Measurements from ENCODE around the gene SUSD3.
A peak's percentile ranks its signal among the peaks of the same experiment; 100 is the strongest.
"Not testable (repeated sequence)": the region's sequence is repeated elsewhere in the genome, so short reads cannot be mapped to it uniquely, and the experiment has no call there.

The SUSD3 gene

GRCh38 chr9:93108291-93109041 is 50.0 kb downstream of the SUSD3 start:
- FAIRE-seq (no peak), DNase-seq (ENCODE audit: insufficient read length, low spot score) (no peak)

DNA sequence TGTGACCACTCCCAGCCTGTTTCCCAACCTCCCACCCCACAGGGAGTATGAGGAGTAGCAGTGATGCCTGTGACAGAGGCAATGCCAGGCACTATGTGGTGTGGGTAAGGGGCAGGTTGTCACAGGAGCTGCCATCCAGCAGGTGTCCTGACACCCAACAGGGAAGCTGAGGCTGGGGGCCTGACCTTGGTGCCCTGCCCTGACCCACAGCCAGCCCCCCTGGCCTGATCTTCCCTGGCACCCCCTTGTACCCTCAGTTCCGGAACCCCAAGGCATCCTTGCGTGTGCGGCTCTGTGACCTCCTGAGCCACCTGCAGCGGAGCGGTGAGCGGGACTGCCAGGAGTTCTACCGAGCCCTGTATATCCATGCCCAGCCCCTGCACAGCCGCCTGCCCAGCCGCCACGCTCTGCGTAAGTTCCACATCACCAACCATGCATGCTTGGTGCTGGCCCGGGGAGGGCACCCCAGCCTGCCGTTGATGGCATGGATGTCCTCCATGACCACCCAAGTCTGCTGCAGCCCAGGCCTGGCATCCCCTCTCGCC is 51.9 kb downstream of the SUSD3 start:
- DNase-seq (ENCODE audit: insufficient read length, low spot score) (no peak), FAIRE-seq (no peak)

DNA sequence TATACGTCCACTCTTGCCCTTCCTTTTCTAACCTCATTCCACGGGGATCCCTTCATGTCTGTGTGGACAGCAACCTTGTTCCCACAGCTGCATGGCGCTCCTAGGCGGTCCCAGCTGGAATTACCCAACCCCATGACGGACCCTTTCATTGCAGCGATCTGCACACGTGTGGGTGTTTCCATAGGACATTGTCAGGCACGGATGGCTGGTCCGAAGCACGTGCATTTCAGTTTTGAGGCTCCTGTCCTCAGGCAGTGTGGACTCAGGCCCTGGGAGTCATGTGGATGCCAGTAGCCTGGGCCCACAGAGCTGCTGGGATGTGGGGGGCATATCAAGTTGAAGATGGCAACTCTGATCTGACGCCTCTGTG is 52.5 kb downstream of the SUSD3 start:
- FAIRE-seq (no peak), DNase-seq (ENCODE audit: insufficient read length, low spot score) (no peak)

DNA sequence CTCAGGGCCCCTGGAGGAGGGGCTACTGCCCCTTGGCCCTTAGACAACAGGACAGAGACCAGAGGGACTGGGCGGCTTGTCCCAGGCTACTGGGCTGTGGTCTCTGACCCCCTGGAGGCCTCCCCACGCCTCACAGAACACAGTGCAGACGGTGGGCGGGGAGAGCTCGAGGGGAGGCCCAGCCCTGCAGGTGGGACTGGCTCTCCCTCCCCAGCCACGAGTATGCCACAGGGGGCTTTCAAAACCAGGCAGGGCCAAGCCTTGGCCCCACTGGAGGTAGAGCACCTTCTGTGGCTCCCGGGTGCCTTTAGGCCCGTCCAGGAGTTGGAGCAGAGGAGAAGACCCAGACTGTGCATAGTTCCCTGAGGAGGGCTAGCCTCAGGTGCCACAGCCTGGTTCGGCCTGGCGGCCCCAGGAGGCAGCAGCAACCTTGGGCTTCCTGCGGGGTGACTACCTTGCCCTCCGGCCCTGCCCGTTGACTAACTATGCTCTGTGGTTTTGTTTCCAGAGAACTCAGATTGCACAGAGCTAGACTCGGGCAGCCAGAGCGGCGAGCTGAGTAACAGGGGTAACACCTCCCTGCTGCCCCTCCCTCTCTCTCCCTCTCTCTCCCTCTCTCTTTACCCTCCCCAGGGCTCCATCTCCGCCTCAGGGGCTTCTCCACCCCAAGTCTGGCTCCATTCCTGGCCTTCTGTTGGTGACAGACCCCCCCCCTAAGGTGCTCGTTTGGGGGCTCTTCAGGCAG is 53.0 kb downstream of the SUSD3 start:
- no peak for FAIRE-seq
- no peak for DNase-seq (ENCODE audit: insufficient read length, low spot score)

DNA sequence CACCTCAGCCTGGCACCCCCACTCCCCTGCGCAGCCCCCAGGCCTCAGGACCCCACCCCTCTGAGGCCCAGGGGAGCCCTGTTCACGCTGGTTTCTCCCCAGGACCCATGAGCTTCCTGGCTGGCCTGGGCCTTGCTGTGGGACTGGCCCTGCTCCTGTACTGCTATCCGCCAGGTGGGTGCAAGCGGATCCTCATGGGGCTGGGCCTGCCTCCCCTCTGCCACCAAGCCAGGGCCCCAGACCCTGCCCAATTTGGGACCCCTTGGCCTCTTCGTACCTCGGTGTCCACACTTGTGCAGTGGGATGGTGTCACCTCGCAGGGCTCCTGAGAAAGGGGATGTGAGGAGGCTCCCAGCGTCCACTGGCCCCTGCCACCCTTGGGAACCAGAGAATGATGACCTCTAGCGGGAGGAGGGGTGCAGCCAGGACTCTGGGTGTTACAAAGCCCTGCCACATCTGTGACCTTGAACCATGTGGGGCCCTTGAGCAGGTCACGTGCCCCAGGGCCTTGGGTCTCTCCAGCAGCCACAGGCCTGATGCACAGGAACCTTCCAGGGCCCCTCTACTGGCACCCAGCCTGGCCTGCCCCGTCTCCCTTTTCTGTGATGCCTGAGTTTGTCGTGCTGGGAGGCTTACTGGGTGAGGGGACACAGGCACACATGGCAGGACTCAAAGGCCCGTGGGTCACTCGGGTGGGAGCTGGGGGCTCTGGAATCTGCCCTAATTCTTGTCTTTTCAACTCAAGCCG is 53.8 kb downstream of the SUSD3 start:
- DNase-seq (ENCODE audit: insufficient read length, low spot score) (no peak), FAIRE-seq (no peak)

DNA sequence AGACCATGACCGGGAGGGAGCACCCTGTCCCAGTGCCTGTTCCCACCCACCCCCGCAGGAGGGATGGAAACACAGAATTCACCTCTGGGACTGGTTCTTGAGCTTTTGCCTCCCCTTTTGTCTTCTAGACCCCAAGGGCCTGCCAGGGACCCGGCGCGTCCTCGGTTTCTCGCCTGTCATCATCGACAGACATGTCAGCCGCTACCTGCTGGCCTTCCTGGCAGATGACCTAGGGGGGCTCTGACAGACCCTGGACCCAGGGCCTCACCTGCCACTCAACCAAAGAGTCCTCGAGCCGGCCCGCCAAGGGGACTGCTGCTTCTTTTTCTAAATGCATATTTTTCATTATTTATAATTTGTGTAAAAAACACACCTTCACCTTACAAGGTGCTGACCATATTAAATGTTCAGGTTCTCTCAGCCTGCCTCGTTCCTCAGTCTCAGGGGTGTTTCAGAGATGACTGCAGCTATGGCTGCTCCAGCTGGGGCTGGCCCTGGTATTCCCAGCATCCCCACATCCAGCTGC is 54.4 kb downstream of the SUSD3 start:
- FAIRE-seq = no peak
- no peak for DNase-seq (ENCODE audit: insufficient read length, low spot score)

DNA sequence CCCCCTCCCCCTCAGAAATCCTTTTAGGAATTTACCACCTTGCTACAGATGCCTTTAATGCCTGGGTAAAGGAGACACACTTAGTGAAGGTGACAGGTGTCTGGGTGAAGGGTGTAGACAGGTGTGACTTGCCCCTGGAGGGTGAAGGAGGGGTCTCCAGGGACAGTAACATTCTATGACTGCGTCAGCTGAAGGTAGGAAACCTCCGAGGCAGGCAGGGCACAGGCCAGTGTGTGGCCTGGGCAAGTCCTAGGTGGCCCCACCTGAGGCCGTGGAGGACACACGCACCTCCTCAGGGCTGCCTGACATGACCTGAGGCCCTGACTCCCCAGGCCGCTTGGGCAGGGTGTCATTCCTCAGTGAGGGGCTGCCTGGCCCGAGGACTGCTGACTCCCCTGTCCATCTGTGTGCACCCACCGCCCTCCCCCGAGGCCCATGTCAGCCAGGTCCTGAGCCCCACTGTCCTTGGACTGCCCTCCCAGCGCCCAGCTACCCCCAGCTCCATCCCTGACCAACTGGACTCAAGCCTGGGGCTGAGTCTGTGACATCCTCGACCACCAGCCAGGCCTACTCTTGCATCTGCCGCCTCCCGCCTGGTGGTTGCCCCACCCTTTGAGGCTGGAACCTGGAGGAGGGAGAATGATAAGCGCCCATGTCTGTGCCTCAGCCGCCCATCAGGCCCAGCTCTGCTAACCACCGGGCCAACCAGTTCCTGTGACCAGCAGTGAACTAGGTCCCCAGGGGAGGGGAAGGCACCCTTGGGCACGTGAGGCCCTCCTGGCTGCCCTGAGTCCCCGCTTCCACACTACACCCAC is 55.9 kb downstream of the SUSD3 start:
- no peak for DNase-seq (ENCODE audit: insufficient read length, low spot score)
- no peak for FAIRE-seq

DNA sequence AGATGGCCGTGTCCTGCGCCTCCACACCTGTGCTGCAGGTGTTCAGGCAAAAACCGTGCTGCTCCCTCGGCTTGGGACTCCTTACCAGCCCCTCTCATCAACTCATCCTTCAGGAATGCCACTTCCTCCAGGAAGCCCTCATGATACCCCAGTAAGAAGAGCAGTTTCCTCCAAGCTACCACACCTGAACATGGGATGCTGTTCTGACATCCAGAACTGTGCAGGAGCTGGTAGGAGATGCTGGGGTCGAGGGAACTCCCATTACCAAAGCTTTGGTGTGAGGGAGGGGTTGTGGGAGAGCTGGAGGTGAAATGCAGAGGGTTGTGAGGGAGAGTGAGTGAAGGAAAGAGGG is 56.5 kb downstream of the SUSD3 start:
- no peak for FAIRE-seq

DNA sequence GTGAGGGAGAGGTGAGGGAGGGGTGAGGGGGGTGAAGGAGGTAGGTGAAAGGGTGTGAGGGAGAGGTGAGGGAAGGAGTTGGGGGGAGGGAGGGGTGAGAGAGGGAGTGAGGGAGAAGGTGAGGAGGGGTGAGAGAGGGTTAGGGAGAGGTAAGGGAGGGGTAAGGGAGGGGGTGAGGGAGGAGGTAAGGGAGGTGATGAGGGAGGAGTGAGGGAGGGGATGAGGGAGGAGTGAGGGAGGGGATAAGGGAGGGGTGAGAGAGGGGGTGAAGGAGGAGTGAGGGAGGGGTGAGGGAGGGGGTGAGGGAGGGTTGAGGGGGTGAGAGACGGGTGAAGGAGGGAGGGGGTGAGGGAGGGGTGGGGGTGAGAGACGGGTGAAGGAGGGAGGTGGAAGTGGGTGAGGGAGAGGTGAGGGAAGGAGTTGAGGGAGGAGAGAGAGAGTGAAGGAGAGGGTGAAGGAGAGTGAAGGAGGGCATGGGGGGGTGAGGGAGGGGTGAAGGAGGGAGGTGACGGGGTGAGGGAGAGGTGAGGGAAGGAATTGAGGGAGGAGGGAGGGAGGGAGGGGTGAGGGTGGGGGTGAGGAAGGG is 57.1 kb downstream of the SUSD3 start:
- no peak for DNase-seq (ENCODE audit: insufficient read length, low spot score)
- no peak for FAIRE-seq

More for the DNA sequence above, 56.5 kb downstream of the SUSD3 start:
- no peak for DNase-seq (ENCODE audit: insufficient read length, low spot score)

DNA sequence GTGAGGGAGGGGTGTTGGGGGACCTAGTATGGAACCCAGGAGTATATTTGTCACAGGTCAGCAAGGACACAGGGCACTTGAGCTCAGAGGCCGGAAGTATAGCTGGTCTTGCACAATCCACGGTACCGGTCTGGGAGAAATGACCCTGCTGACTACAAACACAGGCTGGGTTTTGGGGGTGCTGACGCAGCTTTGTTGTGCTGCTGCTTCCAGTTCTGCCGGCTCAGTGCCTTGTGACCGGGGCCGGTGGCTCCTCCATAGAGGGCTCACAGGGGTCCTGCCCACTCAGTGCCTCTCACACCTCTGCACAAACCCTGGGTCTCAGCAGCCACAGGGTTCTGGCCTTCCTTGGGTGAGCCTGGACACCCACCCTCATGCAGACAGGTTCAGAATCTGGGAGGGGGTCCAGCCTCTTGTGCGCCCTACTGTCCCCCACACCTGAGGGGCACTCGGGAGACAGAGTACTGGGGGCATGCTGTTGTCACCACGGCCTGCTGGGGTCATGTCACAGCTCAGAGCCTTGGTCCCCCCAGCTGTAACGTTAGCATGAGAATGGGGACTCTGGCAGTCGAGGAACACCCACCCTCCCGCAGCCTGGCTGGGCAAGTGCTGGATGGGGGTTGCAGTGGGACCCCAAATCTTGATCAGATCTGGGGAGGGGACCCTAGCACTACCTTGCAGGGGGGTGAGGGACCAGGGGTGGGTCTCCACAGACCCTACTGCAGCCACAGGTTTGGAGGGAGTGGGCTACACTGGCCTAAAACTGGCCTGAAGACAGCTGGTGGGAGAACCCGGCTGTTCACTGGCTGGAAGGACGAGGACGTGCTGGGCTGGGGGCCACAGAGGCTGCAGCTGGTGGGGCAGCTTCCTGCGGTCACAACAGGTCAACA is 57.8 kb downstream of the SUSD3 start:
- DNase-seq (ENCODE audit: insufficient read length, low spot score) (peak; percentile 48), FAIRE-seq (no peak)

DNA sequence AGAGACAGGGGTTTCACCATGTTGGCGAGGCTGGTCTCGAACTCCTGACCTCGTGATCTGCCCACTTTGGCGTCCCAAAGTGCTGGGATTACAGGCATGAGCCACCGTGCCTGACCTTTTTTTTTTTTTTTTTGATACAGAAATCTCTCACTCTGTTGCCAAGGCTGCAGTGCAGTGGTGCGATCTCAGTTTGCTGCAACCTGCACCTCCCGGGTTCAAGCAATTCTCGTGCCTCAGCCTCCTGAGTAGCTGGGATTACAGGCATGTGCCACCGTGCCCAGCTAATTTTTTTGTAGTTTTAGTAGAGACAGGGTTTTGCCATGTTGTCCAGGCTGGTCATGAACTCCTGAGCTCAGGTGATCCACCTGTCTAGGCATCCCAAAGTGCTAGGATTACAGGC is 59.0 kb downstream of the SUSD3 start:
- FAIRE-seq; DNase-seq (ENCODE audit: insufficient read length, low spot score): not testable (repeated sequence)

GRCh38 chr9:93117924-93118862 is 59.7 kb downstream of the SUSD3 start:
- no peak for FAIRE-seq
- DNase-seq (ENCODE audit: insufficient read length, low spot score) = no peak

DNA sequence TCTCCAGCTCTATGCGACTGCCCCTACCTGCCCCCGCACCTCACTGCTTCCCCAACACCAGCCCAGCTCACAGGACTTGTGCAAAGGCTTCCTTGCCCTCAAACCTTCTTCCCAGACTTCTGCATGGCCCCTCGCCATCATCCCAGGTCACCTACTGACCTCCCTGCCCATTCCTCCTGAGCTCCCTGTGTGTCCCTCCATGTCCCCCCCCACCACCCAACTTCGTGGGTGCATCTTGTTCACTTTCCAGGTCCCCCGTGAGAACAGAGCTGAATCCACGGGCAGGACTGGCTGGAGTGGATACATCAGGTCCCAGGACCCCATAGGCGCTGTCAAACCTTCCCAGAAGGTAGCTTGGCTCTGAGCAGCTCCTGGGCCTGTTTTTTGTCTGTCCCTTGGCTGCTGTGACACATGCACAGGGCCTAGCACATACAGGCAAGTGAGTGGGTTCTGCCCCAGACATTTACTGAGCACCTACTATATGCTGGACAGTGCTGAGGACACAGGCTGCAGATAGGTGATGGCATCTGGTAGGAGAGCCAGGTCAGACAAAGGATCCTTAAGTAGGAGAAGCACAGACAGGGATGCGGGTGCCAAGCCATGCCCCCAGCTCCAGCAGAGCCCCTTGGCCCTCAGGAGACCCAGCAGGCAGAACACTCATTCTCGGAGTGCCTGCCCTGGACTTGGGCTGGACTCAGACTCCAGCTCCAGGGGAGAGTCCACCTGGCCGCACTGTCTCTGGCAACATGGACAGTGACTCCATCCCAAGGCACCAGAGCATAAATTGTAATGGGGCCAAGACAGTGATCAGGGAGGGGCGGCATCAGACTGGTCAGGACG is 60.6 kb downstream of the SUSD3 start:
- FAIRE-seq (no peak), DNase-seq (ENCODE audit: insufficient read length, low spot score) (no peak)

GRCh38 chr9:93119703-93119952 is 61.1 kb downstream of the SUSD3 start:
- no peak for FAIRE-seq

DNA sequence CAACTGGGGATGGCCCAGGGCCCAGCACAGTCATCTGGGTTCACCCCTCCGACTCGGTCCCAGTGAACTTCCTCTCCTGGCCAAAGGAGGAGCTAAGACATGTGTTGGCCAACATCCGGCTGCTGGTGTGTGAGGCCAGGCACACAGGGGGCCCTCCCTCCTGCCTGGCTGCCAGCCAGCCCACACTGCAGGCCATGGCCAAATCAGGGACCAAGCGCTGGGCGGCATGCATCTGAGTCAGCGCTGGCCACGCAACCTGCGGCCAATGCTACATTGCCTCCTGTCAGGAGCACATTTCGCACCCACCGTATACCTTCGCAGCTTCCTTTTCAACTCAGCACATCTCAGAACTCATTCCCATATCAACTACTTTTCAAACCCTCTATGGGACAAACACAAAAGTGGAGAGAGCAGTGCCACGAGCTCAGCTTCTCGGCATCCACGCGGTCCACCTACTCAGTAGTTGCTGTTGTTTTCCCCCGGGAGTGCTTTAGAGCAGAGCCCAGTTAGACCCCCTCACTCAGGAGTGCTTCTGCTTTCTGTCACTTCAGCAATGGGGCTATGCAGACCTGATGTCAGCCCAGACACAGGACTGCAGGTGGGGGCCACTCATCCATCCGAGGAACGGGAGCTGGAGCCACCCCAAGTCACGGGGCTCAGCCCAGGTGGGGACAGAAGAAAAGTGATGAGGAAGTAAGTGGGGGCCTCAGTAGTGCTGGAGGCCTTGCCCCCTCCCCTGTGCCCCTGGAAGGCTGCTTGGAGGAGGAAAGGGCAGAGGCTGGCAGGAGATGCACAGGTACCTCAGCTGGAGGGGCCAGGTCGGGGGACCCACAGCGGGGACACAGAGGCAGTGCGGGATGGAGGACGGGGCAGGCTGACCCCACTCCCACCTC is 61.7 kb downstream of the SUSD3 start:
- FAIRE-seq (peak; percentile 74), DNase-seq (ENCODE audit: insufficient read length, low spot score) (peak; percentile 89)

More at GRCh38 chr9:93119703-93119952, 61.1 kb downstream of the SUSD3 start:
- DNase-seq (ENCODE audit: insufficient read length, low spot score) = no peak

DNA sequence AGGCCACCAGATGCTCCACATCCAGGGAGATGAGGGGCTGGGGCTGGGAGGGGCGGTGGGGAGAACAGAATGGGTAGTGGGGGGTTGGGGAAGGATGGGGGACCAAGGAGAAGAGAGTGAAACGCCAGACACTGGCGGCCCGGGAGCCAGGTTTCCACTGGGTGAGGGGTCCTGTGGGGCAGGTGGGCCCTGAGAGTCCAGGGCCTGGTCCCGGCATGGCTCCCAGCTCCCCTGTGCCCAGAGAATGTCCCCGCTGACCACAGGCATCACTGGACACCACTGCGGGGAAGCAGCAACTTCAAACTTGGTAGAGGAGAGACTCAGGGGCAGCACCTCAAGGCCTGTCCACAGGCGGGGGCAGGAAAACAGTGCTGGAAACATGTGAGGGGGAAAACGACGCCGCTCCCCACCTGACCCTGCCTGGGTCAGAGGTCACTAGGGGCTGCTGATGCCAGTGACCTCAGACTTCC is 62.4 kb downstream of the SUSD3 start:
- no peak for FAIRE-seq

More for the DNA sequence above, 62.4 kb downstream of the SUSD3 start:
- DNase-seq (ENCODE audit: insufficient read length, low spot score) = no peak
